ENCODE data around the gene PLXNA1.

PLXNA1 gene

GRCh38 chr3:126968391-126969390 is 14.2 kb upstream of the PLXNA1 start:
- no peak for DNase-seq

- no peak for DNase-seq
Measured at GRCh38 chr3:126969586-126969985, 13.3 kb upstream of the PLXNA1 start.

- DNase-seq, result no peak
Measured at GRCh38 chr3:126970101-126970500, 12.8 kb upstream of the PLXNA1 start.

GRCh38 chr3:126970921-126971320 is 12.0 kb upstream of the PLXNA1 start:
- DNase-seq, result no peak

- DNase-seq, result no peak
Measured at GRCh38 chr3:126971891-126972351, 11.0 kb upstream of the PLXNA1 start.

GRCh38 chr3:126972866-126973265 is 10.0 kb upstream of the PLXNA1 start:
- DNase-seq, result no peak

GRCh38 chr3:126973814-126974213 is 9.1 kb upstream of the PLXNA1 start:
- DNase-seq, result no peak

GRCh38 chr3:126974756-126975155 is 8.2 kb upstream of the PLXNA1 start:
- DNase-seq, result no peak

- no peak for DNase-seq
Measured at GRCh38 chr3:126976906-126977305, 6.0 kb upstream of the PLXNA1 start.

GRCh38 chr3:126977821-126978220 is 5.1 kb upstream of the PLXNA1 start:
- no peak for DNase-seq

- DNase-seq, result no peak
Measured at GRCh38 chr3:126978291-126978690, 4.6 kb upstream of the PLXNA1 start.

GRCh38 chr3:126979046-126979628 is 3.8 kb upstream of the PLXNA1 start:
- DNase-seq, result no peak

GRCh38 chr3:126980266-126980811 is 2.6 kb upstream of the PLXNA1 start:
- DNase-seq, result no peak

- no peak for DNase-seq
Measured at GRCh38 chr3:126982126-126982470, 817 bp upstream of the PLXNA1 start.

- DNase-seq, result no peak
Measured at GRCh38 chr3:126983276-126983652, 349 bp downstream of the PLXNA1 start.

GRCh38 chr3:126983653-126984390 is 907 bp downstream of the PLXNA1 start:
- no peak for DNase-seq

- no peak for DNase-seq
Measured at GRCh38 chr3:126984391-126985131, 1.6 kb downstream of the PLXNA1 start.

GRCh38 chr3:126985132-126985985 is 2.4 kb downstream of the PLXNA1 start:
- no peak for DNase-seq

- DNase-seq, result no peak
Measured at GRCh38 chr3:126986001-126986400, 3.1 kb downstream of the PLXNA1 start.

GRCh38 chr3:126987129-126987528 is 4.2 kb downstream of the PLXNA1 start:
- no peak for DNase-seq

GRCh38 chr3:126987596-126987995 is 4.7 kb downstream of the PLXNA1 start:
- no peak for DNase-seq
